IMR-90 (cell line): ENCODE results near the gene HDAC9. TPM values are rescaled to one million over a fixed set of nuclear protein-coding genes. Genes with fewer than 3 reads are reported as not detected.

Experiments
- ATAC-seq: fragments of 200-7000 bp; cut with Tn5 transposase; 2 replicates; pipeline ENCODE4 v1.9.1; 2020; ENCODE audit warnings: low read depth, mild to moderate bottlenecking, moderate library complexity
- BruUV-seq: library from RNA; stranded (reverse); fragments of 400-500 nt; replicated peaks from 2 replicates; lab custom pipeline; 2021; lab: Mats Ljungman, UMichigan
- CTCF ChIA-PET: fragments of 300-600 bp; formaldehyde crosslinking; extraction: SDS; loops from one replicate; lab custom pipeline; 2021; ENCODE audit warnings: antibody characterized with exemption; lab: Yijun Ruan, JAX
- POLR2A ChIA-PET: fragments of 300-600 bp; sonication (Branson Sonifier 250); formaldehyde crosslinking; loops from one replicate; lab custom pipeline; 2022; ENCODE audit warnings: antibody characterized with exemption; ENCODE audit not compliant: unreplicated experiment; lab: Charles Lee
- DNase-seq: peaks from one replicate; pipeline ENCODE4 v3.0.0; 2013
- H2AFZ ChIP-seq: replicated peaks from 2 replicates; pipeline ENCODE3; 2013; ENCODE audit warnings: low read length, mild to moderate bottlenecking; ENCODE audit not compliant: poor library complexity
- H2AK5ac ChIP-seq: 2 replicates; pipeline ENCODE4 v1.6.1; 2013; ENCODE audit warnings: low read depth, low read length, inconsistent platforms
- H2AK9ac ChIP-seq: replicated peaks from 2 replicates; pipeline ENCODE3; 2013; ENCODE audit warnings: mild to moderate bottlenecking, low read depth, low read length, moderate library complexity; ENCODE audit not compliant: poor library complexity
- H2BK120ac ChIP-seq: 2 replicates; pipeline ENCODE4 v1.6.1; 2013; ENCODE audit warnings: low read depth, low read length, inconsistent platforms
- H2BK15ac ChIP-seq: 3 replicates; pipeline ENCODE4 v1.6.1; 2013; ENCODE audit warnings: low read depth, low read length, inconsistent platforms
- H2BK20ac ChIP-seq: 2 replicates; pipeline ENCODE4 v1.6.1; 2013; ENCODE audit warnings: low read depth, mild to moderate bottlenecking, inconsistent platforms, low read length, moderate library complexity
- H2BK5ac ChIP-seq: 2 replicates; pipeline ENCODE4 v1.6.1; 2013; ENCODE audit warnings: mild to moderate bottlenecking, low read depth, low read length, inconsistent platforms; ENCODE audit not compliant: poor library complexity, severe bottlenecking
- H3K14ac ChIP-seq: replicated peaks from 2 replicates; pipeline ENCODE4 v1.6.1; 2013; ENCODE audit warnings: low read depth, low read length, inconsistent platforms
- H3K18ac ChIP-seq: 2 replicates; pipeline ENCODE4 v1.6.1; 2013; ENCODE audit warnings: low read depth, low read length, control low read depth
- H3K23ac ChIP-seq: 2 replicates; pipeline ENCODE4 v1.6.1; 2013; ENCODE audit warnings: low read depth, low read length, inconsistent platforms
- H3K27ac ChIP-seq: 2 replicates; pipeline ENCODE4 v1.5.1; 2013; ENCODE audit warnings: mild to moderate bottlenecking, control low read depth, low read length; ENCODE audit not compliant: insufficient read depth
- H3K27me3 ChIP-seq: 2 replicates; pipeline ENCODE4 v1.6.1; 2013; ENCODE audit warnings: low read length; ENCODE audit not compliant: control insufficient read depth, insufficient read depth
- H3K36me3 ChIP-seq: 2 replicates; pipeline ENCODE4 v1.6.1; 2013; ENCODE audit warnings: low read length, mixed read lengths; ENCODE audit not compliant: control insufficient read depth, insufficient read depth
- H3K4ac ChIP-seq: 2 replicates; pipeline ENCODE4 v1.6.1; 2013; ENCODE audit warnings: low read depth, low read length, inconsistent platforms
- H3K4me1 ChIP-seq: 2 replicates; pipeline ENCODE4 v1.6.1; 2013; ENCODE audit warnings: low read length, mixed read lengths; ENCODE audit not compliant: control insufficient read depth, insufficient read depth
- H3K4me2 ChIP-seq: 2 replicates; pipeline ENCODE4 v1.6.1; 2013; ENCODE audit warnings: low read depth, mild to moderate bottlenecking, control low read depth, low read length, moderate library complexity
- H3K4me3 ChIP-seq: 2 replicates; pipeline ENCODE4 v1.5.1; 2013; ENCODE audit warnings: low read depth, mild to moderate bottlenecking, control low read depth, low read length, moderate library complexity; ENCODE audit not compliant: insufficient read depth
- H3K56ac ChIP-seq: 2 replicates; pipeline ENCODE4 v1.6.1; 2013; ENCODE audit warnings: low read length, inconsistent platforms; ENCODE audit not compliant: insufficient read depth; ENCODE audit errors: extremely low read depth
- H3K79me1 ChIP-seq, 2 experiments: 2 replicates each; pipeline ENCODE4 v1.6.1; 2013; ENCODE audit warnings: low read length in 2 of 2, inconsistent platforms in 1 of 2, low read depth in 1 of 2
- H3K9ac ChIP-seq: 2 replicates; pipeline ENCODE4 v1.6.1; 2013; ENCODE audit warnings: low read depth, low read length, control low read depth
- H3K9me1 ChIP-seq: 2 replicates; pipeline ENCODE4 v1.6.1; 2013; ENCODE audit warnings: low read length, inconsistent platforms; ENCODE audit not compliant: insufficient read depth
- H3K9me3 ChIP-seq: 2 replicates; pipeline ENCODE4 v1.6.1; 2013; ENCODE audit warnings: low read length; ENCODE audit not compliant: control insufficient read depth, insufficient read depth
- H4K20me1 ChIP-seq: 2 replicates; pipeline ENCODE4 v1.6.1; 2013; ENCODE audit warnings: low read length, inconsistent platforms; ENCODE audit not compliant: insufficient read depth
- H4K5ac ChIP-seq: 2 replicates; pipeline ENCODE4 v1.6.1; 2013; ENCODE audit warnings: mild to moderate bottlenecking, low read depth, low read length, control low read depth
- H4K8ac ChIP-seq, 2 experiments: 2 replicates each; pipeline ENCODE4 v1.6.1; 2013; ENCODE audit warnings: low read depth in 2 of 2, low read length in 2 of 2, control low read depth in 1 of 2, inconsistent platforms in 1 of 2
- H4K91ac ChIP-seq: 2 replicates; pipeline ENCODE4 v1.6.1; 2013; ENCODE audit warnings: low read depth, low read length, inconsistent platforms; ENCODE audit not compliant: insufficient read depth
- ELK1 ChIP-seq: fragments of 150-350 bp; IDR thresholded peaks from 2 replicates; pipeline ENCODE4 v1.6.1; 2016; ENCODE audit warnings: low read depth, mild to moderate bottlenecking, low read length, moderate library complexity, borderline replicate concordance
- FOS ChIP-seq: fragments of 150-350 bp; IDR thresholded peaks from 2 replicates; pipeline ENCODE4 v1.6.1; 2016; ENCODE audit warnings: low read depth, low read length
- MAFK ChIP-seq: IDR thresholded peaks from 2 replicates; pipeline ENCODE4 v1.6.1; 2012; ENCODE audit warnings: low read depth, low read length, improper control_type of control experiment
- MAZ ChIP-seq: IDR thresholded peaks from 2 replicates; pipeline ENCODE4 v1.6.1; 2012; ENCODE audit warnings: low read depth, mild to moderate bottlenecking, low read length, improper control_type of control experiment, moderate library complexity, borderline replicate concordance
- MXI1 ChIP-seq: IDR thresholded peaks from 2 replicates; pipeline ENCODE4 v1.6.1; 2012; ENCODE audit warnings: low read depth, mild to moderate bottlenecking, low read length, moderate library complexity, borderline replicate concordance
- NFE2L2 ChIP-seq: fragments of 150-350 bp; IDR thresholded peaks from 2 replicates; pipeline ENCODE4 v1.6.1; 2016; ENCODE audit warnings: low read depth, mild to moderate bottlenecking, low read length
- RAD21 ChIP-seq: IDR thresholded peaks from 2 replicates; pipeline ENCODE4 v1.6.1; 2012; ENCODE audit warnings: low read length, improper control_type of control experiment
- RCOR1 ChIP-seq: IDR thresholded peaks from 2 replicates; pipeline ENCODE4 v1.6.1; 2012; ENCODE audit warnings: mild to moderate bottlenecking, low read length, improper control_type of control experiment; ENCODE audit not compliant: insufficient replicate concordance
- RFX5 ChIP-seq: IDR thresholded peaks from 2 replicates; pipeline ENCODE4 v1.8.0; 2012; ENCODE audit warnings: low read depth, mild to moderate bottlenecking, low read length, moderate library complexity
- WGBS, 2 experiments: methylation state at CpG; one replicate each; pipeline versions ENCODE4 v1.1.5 to v1.1.7; 2013; ENCODE audit warnings: missing lambda C conversion rate in 2 of 2; ENCODE audit not compliant: insufficient read length in 1 of 2; ENCODE audit errors: extremely low coverage in 2 of 2; 5-methylcytosine and 5-hydroxymethylcytosine counted together
- dilution Hi-C: fragments of 300-500 bp; cut with HindIII; formaldehyde crosslinking; loops from one replicate; pipeline ENCODE4 v1.14.3; 2018; ENCODE audit warnings: low sequenced_read_pairs; ENCODE audit not compliant: unreplicated experiment
- in situ Hi-C: fragments of 300-500 bp; cut with MboI; formaldehyde crosslinking; loops from 3 replicates; pipeline ENCODE4 v1.14.3; 2019; ENCODE audit warnings: low sequenced_read_pairs, inconsistent platforms, mixed read lengths
- intact Hi-C: fragments of 100-400 bp; cut with micrococcal nuclease; formaldehyde crosslinking; loops from 2 replicates; pipeline ENCODE4 v1.10.0; 2022
- polyA plus RNA-seq, 3 experiments: library from polyadenylated mRNA; depleted of rRNA; stranded (reverse); fragments of >200 nt; gene quantifications; 2 replicates each; pipeline ENCODE4 v1.2.3, GENCODE V29; 2012; ENCODE audit warnings: low replicate concordance in 1 of 3
- total RNA-seq: library from RNA; depleted of rRNA; stranded (reverse); fragments of >200 nt; gene quantifications from 2 replicates; pipeline ENCODE4 v1.2.3, GENCODE V29; 2012

HDAC9 gene
- total and polyA plus RNA-seq, 2 of the 4 experiments (the other 2 are of a cell fraction), result 4.3 to 24.7 TPM

GRCh38 chr7:18461785-18462467 is 33.6 kb upstream of the HDAC9 start:
- Histone ChIP-seq H3K79me1 (no peaks in the 10 kb centered on the region), H2AK9ac (no peak overlapping the region), H3K4me2 (no peak overlapping the region), H3K56ac (no peak overlapping the region), H3K36me3 (no peaks in the 10 kb centered on the region), H3K4me1 (no peaks in the 10 kb centered on the region), H3K9me1 (no peaks in the 10 kb centered on the region), H2AK5ac (no peak overlapping the region), H2BK120ac (no peak overlapping the region), H3K4me3 (no peak overlapping the region), H3K4ac (no peak overlapping the region), H3K18ac (no peak overlapping the region), H3K9ac (no peak overlapping the region), H3K23ac (no peak overlapping the region), H3K27ac (no peak overlapping the region), H3K14ac (no peak overlapping the region), H4K8ac (no peak overlapping the region), H2BK5ac (no peak overlapping the region), H2BK15ac (no peak overlapping the region), H4K20me1 (no peaks in the 10 kb centered on the region), H4K91ac (no peak overlapping the region), H3K27me3 (no peaks in the 10 kb centered on the region), H2AFZ (no peak overlapping the region), H2BK20ac (no peak overlapping the region), H4K5ac (no peak overlapping the region), H3K9me3 (no peaks in the 10 kb centered on the region)
- TF ChIP-seq MAFK, result no peak
- no peak for TF ChIP-seq MXI1
- no peak for TF ChIP-seq NFE2L2
- TF ChIP-seq MAZ, result no peak
- no peak for TF ChIP-seq RCOR1
- TF ChIP-seq RFX5, result no peak
- no peak for TF ChIP-seq RAD21
- TF ChIP-seq FOS, result no peak
- no peak for TF ChIP-seq ELK1
- intact Hi-C loops (no loop called here), dilution Hi-C loops (no loop called here), in situ Hi-C loops (no loop called here)
- BruUV-seq, result no TSS peak
- POLR2A ChIA-PET, result no interaction called here
- no peak for DNase-seq
- no peak for ATAC-seq
- CTCF ChIA-PET, result interaction anchor here (0.7 kb wide), 1 partner anchor 64 kb away, joined by 4 read pairs; no protein-coding TSS in a partner anchor
- WGBS, 2 experiments, result no CpG with 5 or more reads among the region's 3 CpGs
